GM19240 (cell line): Measurements from ENCODE around the gene TEX30.

Source experiments
- DNase-seq: peaks from one replicate; pipeline ENCODE4 v3.0.0; 2011; ENCODE audit warnings: low spot score; ENCODE audit not compliant: insufficient read length

The TEX30 gene

DNA sequence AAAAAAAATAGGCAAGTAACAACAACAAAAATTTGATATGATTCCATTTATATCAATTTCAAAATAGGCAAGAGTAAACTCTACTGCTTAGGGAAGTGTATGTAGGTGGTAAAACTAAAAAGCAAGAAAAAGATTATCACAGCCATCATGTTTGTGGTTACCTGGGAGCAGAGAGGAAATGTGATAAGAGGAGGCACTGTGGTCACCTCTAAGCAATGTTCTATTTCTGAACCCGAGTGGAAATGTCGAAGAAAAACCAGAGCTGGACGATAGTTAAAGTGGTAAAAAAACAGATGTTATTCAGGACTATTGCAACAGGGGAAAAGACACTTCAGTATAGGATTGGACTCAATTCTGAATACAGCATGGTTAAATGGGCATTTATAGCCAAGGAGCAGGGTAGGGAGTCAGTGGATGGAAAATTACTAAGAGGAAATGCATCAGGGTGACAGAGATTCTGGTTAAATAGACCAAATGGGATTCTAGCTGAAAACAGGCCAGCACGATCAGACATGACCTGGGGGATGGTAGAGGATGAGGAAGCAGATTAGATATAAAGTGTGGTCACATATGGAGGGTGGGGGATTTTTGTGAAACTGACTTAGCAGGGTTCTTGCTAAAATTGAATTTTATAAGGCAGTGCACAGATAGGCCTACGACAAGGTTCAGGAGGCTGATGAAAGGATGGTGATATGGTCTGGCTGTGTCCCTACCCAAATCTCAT, 6.0 kb upstream of the TEX30 start:
- DNase-seq = no peak

DNA sequence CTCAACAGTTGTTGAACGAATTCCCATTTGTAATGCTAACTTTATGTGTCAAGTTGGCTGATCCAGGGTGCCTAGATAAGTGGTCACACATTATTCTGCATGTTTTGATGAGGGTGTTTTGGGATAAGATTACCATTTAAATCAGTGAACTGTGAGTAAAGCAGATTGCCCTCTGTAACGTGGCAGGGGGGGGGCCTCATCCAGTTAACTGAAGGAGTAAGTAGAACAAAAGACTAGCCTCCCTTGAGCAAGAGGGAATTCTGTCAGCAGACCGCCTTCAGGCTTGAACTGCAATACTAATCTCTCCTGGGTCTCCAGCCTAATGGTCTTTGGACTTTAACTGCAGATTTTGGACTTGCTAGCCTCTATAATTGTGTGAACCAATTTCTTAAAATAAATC, 4.2 kb upstream of the TEX30 start:
- no peak for DNase-seq

DNA sequence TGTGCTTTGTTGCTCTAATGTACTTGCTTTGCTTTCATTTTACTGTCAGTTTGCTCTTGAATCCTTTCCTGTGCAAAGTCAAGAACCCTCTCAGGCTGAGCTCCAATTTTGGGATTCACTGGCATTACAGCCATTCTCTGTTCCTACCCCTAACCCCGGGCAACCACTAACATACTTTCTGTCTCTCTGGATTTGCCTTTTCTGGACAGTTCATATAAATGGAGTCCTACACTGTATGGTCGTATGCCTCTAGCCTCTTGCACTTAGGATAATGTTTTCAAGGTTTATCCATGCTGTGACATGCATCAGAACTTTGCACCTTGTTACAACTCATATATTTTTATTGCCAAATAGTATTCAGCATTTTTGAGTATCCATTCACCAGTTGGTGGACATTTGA, 2.7 kb upstream of the TEX30 start:
- no peak for DNase-seq

DNA sequence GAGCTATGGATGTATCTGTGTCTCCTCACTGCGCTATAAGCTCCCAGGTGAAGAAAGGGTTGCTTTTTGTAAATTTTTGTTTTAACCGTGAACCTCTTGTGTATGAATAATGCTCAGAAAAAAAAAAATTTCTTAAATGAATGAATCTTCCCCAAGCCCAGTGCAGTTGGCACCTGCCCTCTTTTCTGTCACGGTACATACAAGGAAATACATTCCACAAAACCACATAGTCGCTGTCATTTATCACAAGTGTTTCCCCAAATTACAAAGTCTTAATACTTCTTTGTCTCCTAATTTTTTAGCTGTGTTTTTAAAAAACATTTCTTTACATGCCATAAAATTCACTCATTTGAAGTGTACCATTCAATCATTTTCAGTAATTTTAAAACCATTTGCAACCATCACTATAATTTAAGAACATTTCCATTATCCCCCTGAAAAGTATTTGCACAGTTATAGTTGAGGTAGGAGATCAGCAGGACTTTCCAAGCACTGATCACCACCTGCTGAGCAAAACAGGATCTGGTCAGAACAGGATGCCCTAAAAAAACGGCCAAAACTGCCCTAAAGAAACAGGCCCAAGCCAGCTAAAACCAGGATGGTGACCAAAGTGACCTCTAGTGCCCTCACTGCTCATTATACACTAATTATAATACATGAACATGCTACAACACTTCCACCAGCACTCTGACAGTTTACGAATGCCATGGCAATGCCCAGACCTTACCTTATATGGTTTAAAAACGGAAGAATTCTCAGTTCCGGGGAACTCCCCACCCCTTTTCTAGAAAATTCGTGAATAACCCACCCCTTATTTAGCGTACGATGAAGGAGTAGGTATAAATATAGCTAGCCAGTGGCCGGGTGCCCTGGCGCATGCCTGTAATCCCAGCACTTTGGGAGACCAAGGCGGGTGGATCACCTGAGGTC, 1.3 kb upstream of the TEX30 start:
- DNase-seq = no peak

DNA sequence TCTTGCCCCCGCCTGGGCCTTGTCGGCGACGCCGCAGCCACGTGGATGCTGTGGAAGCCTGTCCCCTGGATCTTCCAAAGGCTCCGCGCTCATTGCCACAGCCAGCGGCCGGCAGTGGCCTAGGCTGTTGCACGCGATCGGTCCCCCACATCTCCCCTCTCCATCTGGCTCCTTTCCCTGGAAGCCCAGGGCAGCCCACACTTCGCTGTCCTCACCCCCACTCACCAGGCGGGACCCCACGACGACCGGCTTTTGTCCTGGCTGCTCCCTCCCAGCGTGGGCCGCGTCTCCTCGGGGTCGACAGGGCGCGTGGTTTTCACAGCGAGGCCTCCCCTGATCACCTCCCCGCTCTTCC, 605 bp upstream of the TEX30 start:
- DNase-seq = no peak

DNA sequence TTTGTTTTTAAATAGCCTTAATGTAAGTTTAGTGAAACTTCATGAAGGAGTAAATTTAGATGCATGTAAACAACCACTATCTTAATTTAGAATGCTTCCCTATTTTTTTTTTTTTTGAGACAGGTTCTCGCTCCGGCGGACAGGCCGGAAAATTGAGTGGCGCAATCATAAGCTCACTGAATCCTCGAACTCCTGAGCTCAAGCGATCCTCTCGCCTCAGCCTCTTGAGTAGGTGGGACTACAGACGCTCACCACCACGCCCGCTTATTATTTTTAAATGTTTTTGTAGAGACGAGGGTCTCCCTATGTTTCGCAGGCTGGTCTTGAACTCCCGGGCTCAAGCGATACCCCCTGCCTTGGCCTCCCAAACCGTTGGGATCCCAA, 1.6 kb downstream of the TEX30 start:
- no peak for DNase-seq

DNA sequence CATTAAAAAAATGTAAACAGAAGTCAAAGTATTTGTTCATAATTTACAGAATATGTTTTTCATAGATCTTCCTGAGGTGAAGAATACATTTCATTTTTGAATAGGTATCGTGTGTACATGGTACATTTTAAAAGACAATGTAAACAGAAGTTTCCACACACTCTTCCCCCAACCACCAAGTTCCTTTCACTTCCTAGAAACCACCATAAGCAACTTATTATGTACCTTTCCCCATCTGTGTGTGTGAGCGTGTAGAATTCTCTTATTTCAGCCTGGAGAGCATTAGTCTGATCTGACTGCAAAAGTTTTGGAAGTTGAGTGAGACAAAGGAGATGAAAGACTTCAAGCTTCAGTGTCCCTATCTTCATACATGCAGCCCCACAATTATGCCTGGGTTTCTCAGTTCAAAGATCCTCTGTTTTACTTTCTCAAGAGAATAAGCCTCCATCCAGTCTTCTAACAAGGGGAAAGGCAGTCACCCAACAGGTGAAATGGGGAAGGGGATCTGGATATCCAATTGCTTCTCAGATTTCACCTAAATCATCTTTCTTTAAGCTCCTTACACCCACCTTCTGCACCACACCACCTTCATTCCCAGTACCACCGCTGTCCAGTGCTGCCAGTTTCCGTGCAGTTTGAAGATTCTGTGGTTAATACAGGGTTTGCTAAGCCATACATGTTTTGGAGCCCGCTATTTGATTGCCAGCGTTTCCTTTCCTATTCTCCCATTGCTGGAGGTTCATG, 2.1 kb downstream of the TEX30 start:
- DNase-seq = no peak

DNA sequence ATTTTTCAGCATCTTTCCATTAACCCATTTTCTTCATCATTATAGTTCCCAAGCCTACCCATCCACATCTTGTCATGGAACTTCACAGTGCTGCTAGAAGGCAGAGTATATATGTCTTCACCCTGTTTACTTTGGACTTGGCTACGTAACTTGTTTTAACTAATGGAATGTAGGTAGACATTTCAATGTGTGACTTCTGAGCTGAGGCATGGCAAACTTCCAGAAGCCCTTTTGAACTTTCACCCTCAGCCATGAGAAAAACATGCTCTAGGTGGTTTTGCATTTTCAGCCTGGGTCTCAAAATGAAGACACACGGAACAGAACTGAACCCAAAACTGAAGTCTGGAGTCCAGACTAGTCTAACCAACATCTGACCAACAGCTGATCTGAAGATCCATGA, 3.2 kb downstream of the TEX30 start:
- no peak for DNase-seq

DNA sequence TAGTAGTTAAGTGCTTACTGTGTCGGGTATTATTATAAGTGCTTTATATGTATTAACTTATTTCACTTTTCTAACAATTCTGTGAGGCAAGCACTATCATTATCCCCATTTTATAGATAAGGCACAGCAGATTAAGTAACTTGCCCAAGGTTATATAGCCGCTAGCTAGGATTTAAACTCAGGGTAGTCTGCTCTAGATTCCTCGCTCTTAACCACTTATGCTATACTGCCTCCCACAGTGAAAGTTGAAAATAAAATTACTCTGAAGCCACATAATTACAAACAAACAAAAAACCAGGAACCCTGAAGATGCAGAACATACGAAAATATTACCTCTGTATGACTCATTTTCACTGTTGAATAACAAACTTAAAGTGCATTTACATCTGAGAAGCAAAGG, 3.9 kb downstream of the TEX30 start:
- DNase-seq = no peak

DNA sequence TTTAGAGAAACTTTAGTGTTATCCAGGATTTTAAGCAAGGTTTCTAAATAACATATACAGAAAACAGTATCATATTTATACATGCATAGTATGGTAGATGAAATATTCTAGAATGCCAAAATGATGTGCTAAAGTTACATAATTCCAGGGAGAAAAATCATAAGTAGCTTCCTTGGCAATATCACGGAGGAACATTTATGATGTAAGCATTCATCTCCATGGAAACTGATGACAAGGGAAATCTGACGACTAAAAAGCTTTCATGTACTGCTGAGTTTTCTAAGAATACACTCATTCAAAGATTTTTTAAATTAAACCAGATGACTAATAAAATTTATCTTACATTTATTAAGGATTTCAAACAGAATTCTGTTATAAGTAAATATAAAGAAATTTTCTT, 4.7 kb downstream of the TEX30 start:
- DNase-seq = no peak

DNA sequence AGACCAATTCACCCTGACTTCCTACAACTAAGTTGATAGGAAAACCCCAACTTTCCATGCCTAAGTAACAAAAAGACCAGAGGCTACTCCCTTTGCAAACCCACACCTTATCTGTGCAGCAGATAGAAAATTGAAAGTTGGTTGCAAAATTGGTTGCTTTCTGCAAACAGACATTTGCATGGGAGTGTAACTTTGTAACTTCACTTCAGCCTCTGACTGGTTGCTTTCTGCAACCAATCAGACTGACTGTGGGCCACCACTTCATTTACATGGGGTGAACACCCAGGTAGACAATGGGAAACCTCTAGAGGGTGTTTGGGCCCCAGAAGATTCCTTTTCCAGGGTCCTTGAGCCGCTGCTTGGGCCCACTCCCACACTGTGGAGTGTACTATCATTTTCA, 9.8 kb downstream of the TEX30 start:
- DNase-seq = no peak

DNA sequence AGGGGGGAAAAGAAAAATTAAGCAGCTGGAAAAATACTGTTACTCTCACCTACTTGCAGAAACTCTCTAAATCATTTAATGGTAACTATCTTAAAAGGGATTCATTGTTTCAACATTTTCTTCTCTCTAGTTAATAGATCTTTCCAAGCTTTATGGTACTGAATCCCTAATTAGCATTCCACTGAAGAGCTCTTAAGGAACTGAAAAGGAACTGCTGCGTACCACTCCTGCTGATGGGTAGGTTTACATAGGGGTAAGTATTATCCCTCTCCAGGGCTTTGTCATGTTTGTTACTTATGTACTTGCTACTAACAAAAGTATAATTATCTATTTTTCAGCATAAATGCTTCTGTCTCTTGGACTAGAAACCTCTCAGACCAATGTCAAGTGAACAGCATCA, 12.5 kb downstream of the TEX30 start:
- DNase-seq = no peak

DNA sequence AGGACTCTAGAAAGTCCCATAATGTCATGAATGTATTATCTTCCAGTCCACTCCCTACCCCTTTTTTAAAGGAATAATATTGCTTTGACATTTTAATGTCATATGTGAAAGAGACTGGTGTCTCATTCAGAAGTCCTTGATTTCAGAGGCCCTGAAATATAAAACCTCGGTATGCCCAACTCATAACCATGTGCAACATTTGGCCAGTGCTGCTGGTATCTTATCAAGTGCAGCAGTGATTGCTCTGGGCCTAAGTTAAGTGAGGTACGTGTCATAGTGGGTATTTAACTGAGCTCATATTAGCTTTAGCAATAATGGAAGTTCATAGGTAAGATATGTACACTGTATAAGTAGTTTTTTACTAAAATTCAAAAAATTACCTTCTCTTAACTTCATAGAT, 14.7 kb downstream of the TEX30 start:
- no peak for DNase-seq

DNA sequence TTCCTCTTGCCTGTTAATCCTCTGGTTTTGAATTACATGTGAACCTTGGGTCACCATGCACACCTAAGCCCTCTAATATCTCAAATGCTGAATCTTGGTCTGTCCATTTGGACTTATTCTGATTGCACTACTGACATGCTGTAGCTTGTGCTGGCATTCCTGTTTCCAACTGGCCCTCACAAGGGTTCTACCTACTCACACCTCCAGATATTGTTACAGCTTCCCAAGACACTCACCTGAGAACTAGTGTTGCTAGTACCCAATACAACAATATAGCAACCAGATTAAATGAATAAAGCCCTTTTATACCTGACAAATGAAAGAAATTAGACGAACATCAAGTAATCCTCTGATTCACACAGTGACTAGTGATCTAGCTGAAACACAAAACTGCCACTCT, 16.6 kb downstream of the TEX30 start:
- DNase-seq = no peak

DNA sequence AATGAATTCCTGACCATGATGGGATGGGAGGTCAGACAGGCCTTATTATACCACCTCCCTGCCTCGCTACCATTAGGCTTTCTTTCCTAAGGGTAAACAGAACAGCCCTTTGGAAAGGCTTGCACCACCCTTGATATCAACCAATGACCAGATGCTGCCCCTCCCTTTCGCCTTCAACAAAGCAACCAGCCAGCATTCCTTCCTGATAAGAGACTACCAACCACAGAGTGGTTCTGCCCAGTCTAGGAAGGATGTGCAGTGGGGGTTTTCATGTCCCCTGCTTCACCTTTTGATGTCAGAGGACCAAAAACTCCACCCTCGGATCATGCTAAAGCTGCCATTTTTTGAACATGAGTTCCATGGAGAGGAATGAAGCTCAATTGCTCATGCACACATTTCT, 21.7 kb downstream of the TEX30 start:
- no peak for DNase-seq

DNA sequence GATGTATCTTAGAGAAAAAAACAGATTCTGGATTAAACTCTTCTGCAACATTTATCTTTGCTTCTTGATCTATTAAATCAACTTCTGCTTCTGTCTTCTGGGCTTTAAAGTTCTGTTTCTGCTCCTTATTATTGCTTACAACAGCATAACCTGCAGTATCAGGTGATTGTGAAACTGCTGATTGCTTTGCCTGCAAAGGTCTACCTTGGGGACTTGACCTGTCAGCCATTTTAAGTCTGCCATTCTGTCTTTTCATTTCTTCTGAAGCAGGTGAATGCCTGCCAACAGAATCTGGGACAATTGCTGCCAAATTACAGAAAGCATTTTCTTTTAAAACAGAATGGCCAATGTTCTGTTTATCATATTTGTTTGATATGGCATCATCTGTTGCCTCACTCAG, 31.1 kb downstream of the TEX30 start:
- DNase-seq = no peak

DNA sequence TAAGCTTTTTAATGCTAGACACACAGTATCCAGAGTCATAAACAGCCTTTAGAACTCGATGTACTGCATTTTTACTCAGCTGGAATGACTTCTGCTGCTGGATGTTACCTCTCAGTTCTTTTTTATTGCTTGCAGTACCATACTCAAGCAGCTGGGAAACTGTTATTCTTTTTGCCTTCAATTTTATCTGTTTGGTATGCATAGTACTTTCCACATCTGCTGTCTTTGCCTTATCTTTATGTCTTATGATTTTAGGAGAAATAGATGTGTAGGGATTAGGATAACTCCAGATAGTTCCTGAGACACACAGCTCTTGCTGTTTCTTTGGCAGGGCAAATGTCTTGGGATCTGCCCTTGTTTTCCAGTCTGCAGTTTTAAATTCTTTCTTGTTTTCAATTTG, 31.5 kb downstream of the TEX30 start:
- no peak for DNase-seq

DNA sequence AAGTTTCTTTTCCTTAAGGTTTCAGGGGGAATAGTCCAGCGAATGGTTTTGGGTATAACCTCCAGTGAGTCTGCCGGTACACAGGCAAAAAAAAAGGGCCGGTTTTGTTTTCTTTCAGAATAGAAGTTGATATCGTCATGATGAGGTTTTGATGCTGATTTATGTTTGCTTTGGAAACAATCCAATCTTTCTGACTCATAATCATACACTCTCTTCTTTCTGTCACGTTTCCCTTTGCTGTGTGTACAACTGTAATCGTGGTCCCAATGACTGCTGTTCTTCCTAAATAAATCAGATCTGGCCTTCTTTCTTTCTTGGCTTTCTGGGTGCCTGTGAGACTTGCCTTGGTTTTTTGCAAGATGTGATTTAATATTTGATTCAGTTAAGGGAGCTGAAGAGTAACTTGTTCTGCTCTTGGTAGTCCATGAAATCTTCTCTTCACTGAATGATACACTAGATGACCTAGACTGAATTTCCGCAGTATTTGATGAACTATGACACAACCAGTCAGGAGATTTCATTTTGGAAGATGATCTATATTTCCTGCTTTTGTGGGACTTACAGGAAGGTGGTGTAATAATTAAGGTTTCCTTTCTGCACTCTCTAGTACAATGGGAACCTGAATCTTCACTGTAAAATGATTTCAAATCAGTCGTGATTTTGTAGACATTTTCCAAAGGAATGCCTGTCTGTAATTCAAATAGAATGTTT, 43.9 kb downstream of the TEX30 start:
- DNase-seq = no peak

DNA sequence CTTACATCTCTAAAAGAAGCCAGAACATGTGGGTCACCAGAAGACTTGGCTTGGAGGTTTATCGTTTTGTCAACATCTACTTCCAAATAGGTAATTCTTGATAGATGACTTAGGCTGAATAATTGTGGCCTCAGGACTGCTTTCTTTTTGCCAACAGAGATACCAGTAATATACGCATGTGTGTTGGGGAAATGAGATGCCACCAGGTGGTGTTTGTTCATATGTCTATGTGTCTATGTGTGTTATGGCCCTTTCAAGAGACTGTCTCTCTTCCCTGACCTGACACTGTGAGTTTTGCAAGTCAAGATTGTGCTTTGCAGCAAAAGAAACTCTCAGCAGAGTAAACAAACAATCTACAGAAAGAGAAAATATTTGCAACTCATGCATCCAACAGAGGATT, 47.2 kb downstream of the TEX30 start:
- no peak for DNase-seq

DNA sequence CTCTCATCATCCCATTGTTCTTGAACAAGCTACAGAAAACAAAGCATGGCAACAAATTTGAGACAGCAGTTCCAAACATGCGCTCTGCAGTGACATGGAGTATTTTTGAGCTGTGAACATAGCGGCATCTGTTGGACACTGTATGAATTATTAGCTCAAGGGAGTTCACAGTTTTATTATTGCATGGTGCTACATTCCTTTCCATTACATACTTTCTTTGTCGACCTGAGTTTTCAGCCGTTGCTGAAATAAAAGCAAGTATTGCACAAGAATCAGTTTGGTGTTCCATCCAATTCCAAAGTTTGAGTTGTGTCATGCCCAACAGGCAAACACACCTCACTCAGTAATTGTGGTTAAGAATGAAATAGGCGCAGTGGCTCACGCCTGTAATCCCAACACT, 48.7 kb downstream of the TEX30 start:
- DNase-seq = no peak

DNA sequence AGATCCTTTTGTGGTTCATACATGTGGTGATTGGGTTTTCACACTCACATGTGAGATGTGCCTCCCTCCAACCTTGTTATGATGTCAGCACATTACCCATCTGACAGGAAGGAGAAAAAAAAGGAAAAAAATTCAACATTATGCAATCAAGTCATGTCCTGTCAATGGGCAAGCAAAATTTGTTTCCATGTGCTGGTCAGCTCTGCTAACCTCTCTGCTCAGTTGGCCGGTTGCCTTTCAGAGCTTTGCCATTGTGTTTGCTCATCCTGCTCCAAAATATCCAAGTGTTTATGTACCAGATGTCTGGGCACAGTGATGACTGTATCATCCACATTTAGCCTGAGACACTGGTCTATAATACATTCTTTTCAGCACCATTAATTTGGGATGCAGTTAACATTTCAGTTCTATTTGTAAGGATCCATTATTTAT, 51.8 kb downstream of the TEX30 start:
- DNase-seq = no peak

DNA sequence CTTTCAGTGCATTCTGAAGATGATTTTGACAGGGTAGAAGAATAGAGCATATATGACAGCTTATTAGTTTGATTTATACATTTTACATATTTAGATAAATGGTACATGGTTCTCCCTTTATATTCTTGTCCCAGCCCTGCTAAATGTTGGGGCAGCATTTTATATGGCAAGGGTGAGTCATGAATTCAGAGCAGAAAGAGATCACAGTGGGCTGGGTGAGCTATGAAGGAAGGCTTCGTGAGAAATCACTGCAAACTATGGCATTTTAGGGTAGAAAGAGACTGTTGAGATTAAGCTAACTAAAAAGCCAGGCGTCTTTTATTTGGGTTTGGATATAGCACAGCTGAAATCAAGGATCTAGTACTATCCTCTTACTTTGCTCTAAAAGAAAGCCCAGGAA, 54.8 kb downstream of the TEX30 start:
- no peak for DNase-seq
